Hematopoietic multipotent progenitor cell (in vitro differentiated cells): ENCODE measurements around the gene NPBWR2. TPM values are rescaled to one million over a fixed set of nuclear protein-coding genes. Genes with fewer than 3 reads are reported as not detected.
A peak's percentile ranks its signal among the peaks of the same experiment; 100 is the strongest.

ENCODE experiments used
- DNase-seq, 3 donors: peaks; one replicate each; pipeline ENCODE4 v3.0.0-alpha.2; 2011 to 2015; ENCODE audit warnings: low read depth in 2 of 3, low spot score in 2 of 3
- total RNA-seq: library from RNA; depleted of rRNA; stranded (reverse); fragments of >200 nt; gene quantifications from one replicate; pipeline ENCODE4 v1.2.3, GENCODE V29; 2012

Gene NPBWR2
- total RNA-seq, 1 donor: 0.27 TPM

DNA sequence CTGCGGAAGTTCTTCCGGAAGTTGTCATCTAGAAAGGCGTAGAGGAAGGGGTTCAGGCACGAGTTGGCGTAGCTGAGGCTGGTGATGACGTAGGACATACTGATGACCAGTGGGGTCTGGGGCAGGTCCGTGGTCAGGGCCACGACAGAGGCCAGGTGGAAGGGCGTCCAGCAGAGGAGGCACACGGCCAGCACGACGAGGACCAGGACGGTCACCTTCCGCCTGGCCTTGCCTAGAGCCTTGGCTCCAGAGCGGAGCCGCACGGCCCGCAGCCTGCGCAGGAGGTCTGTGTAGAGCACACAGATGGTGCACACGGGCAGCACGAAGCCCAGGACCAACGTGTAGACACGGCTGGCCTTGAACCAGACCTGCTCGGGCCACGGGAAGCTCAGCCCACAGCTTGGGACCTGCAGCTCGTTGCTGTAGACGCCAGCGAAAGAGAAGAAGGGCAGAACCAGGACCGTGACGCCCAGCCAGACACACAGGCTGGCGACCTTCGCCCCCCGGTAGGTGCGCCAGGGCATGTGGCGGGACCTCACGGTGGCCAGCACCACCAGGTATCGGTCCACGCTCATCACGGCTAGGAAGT is 1.4 kb downstream of the NPBWR2 start:
- DNase-seq: no peak

- no peak for DNase-seq
Measured at GRCh38 chr20:64104667-64105451, 2.5 kb downstream of the NPBWR2 start.

DNA sequence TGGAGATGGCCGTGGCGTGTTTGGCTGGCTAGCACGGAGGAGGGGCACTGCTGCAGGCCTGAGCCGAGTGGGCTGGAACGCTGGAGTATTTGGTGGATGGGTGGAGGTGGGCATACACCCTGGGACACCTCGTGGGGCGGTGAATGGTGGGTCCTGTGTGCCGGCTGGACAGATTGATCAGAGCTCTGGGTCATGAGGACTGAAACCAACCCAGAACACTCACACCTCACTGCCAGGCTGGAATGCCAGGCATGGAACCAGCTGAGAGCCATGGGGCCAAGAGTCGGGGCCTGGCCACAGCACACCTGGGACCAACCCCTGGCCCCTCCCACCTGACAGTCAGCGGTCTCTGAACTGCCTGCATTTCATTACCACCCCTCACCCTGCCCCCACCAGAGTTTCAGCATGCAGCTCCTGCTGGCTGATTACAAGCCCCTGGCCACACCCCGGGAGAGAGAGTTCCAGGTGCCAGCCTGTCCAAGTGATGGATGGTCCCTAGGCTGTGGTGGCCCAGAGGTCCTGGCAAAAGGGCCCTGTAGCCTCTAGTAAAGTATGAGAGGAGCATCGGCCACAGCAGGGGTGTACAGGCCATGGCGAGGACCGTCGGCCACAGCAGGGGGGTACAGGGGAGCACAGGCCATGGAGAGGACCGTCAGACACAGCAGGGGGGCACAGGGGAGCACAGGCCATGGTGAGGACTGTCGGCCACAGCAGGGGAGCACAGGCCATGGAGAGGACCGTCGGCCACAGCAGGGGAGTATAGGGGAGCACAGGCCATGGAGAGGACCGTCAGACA is 3.3 kb downstream of the NPBWR2 start:
- DNase-seq: no peak

GRCh38 chr20:64102647-64103354 is 4.6 kb downstream of the NPBWR2 start:
- peak in 1 of 3 donors; percentile 40 for DNase-seq

GRCh38 chr20:64101731-64102621 is 5.4 kb downstream of the NPBWR2 start:
- peak in 2 of 3 donors; percentile 75 to 77 for DNase-seq

DNA sequence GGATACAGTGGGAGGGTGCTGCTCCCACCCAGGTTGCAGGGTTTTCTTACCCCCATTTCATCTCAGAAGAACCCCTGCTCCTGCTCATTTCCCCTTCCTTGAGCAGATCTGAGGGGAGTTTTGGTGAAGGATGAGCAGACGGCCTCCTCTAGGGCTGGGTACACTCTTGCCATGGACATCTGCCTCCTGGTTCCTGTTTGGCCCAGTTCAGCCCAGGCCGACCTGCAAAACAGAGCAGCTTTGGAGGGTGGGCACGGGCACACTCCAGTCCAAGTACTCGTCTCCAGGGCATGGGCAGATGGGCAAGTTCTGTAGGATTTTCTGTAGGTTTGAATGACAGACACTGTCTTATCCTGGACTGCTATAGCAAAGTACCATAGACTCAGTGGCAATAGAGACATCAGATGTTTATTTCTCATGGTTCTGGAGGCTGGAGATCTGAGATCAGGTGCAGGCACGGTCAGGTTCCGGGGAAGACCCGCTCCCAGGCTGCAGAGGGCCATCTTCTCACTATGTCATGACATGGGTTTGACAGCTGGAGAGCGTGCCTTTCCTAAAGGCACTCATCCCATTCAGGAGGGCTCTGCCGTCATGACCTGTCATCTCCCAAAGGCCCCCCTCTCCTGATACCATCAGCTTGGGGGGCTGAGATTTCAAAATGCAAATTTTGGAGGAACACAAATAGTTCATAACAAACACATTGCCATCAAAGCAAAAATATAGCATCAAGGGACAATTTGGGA is 6.2 kb downstream of the NPBWR2 start:
- no peak for DNase-seq

DNA sequence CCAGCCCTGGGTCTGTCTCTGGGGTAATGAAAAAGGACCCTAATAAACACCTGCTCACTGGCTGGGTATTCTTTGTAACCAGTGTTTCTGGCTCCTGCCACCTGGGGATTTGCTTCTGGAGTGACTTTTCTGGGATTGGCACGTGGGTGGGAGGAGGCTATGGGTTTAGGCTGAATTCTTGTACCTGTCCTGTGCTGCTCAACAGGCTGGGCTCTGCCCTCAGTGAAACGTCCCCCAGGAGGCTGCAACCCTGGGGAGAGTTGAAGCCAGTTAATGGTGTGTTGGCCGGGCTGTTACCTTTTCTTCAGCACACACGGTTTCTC is 6.8 kb downstream of the NPBWR2 start:
- DNase-seq: no peak

GRCh38 chr20:64099880-64100565 is 7.3 kb downstream of the NPBWR2 start:
- no peak for DNase-seq

DNA sequence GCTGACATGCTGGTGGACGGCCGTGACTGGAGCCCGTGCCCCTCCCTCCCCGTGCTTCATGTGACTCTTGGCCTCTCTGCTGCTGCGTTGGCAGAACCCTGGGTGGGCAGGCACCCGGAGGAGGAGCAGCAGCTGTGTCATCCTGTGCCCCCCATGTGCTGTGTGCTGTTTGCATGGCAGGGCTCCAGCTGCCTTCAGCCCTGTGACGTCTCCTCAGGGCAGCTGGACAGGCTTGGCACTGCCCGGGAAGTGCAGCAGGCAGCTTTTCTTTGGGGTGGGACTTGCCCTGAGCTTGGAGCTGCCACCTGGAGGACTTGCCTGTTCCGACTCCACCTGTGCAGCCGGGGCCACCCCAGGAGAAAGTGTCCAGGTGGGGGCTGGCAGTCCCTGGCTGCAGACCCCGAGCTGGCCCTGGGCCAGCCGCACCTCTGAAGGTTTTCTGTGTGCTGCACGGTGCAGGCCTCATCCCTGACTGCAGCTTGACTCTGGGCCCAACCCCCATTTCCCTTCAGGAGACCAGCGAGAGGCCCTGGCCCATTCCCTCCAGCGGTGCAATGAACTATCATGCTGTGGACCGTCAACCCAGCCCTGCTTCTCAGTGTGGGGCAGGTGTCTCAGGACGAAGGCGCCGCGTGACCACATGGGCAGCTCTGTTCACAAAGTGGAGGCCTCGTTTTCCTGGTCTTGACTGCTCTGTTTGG is 8.1 kb downstream of the NPBWR2 start:
- DNase-seq: no peak

DNA sequence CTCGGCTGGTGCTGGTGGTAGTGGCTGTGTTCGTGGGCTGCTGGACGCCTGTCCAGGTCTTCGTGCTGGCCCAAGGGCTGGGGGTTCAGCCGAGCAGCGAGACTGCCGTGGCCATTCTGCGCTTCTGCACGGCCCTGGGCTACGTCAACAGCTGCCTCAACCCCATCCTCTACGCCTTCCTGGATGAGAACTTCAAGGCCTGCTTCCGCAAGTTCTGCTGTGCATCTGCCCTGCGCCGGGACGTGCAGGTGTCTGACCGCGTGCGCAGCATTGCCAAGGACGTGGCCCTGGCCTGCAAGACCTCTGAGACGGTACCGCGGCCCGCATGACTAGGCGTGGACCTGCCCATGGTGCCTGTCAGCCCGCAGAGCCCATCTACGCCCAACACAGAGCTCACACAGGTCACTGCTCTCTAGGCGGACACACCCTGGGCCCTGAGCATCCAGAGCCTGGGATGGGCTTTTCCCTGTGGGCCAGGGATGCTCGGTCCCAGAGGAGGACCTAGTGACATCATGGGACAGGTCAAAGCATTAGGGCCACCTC is 8.8 kb downstream of the NPBWR2 start:
- no peak for DNase-seq

- no peak for DNase-seq
Measured at GRCh38 chr20:64096535-64096934, 10.8 kb downstream of the NPBWR2 start.

DNA sequence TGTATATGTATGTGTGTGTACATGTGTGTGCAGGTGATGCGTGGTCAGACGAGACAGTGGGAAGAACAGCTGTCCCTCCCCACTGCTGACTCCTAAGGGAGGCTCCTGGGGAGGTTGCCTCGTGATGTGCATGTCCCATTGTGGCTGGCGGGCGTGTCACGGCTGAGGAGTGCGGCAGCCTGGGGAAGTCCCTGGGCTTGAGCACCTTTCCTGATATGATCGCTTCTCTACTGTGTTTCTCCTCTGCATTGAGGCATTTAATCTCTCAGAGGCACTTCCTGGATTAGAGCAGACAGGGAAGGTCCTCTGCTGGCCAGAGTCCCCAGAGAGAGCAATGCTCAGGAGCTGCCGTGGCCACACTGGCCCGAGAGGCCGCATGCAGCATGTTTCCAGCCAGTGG is 11.4 kb downstream of the NPBWR2 start:
- DNase-seq: no peak

GRCh38 chr20:64095455-64095854 is 11.9 kb downstream of the NPBWR2 start:
- DNase-seq: no peak

- DNase-seq: no peak
Measured at GRCh38 chr20:64093013-64093503, 14.3 kb downstream of the NPBWR2 start.

DNA sequence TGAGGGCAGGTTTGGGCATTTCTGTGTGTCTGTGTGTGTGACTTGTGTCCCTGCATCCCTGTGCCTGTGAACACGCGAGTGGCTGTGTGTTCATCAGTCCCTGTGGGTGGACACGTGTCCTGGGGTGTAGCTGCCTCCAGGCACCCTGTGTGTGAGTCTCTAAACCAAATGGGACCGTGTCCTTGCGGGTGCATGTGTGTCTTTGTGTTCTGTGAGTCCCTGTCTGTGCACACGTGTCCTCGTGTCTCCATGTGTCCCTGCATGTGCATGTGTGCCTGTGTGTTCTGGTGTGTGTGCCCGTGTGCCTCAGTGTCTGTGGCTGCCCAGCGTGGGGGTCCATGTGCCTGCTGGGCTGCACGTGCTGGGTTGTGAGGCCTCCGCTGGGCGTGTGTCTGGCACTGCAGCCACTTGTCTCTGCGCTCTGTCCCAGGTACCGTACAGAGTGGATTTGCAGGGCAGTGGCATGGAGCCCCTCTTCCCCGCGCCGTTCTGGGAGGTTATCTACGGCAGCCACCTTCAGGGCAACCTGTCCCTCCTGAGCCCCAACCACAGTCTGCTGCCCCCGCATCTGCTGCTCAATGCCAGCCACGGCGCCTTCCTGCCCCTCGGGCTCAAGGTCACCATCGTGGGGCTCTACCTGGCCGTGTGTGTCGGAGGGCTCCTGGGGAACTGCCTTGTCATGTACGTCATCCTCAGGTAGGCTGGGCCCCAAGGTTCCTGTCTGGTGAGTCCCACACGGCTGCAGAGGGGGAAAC is 14.9 kb downstream of the NPBWR2 start:
- DNase-seq: no peak

GRCh38 chr20:64091770-64092169 is 15.6 kb downstream of the NPBWR2 start:
- DNase-seq: no peak

GRCh38 chr20:64091340-64091739 is 16.0 kb downstream of the NPBWR2 start:
- DNase-seq: no peak
